GM21825 (cell line): Measurements from ENCODE around the gene PRUNE2.
"Not testable (repeated sequence)": the region's sequence is repeated elsewhere in the genome, so short reads cannot be mapped to it uniquely, and the experiment has no call there.

Experiments used
- ATAC-seq: cut with Tn5 transposase; IDR thresholded peaks from one replicate; pipeline ENCODE4 v1.9.1; 2021; ENCODE audit warnings: mild to moderate bottlenecking, moderate library complexity; ENCODE audit not compliant: unreplicated experiment

Gene PRUNE2

GRCh38 chr9:76905791-76906646 is at the start of gene PRUNE2:
TSS of gene PRUNE2 (minus strand) at chr9:76906114. CDS start at chr9:76905963, 151 bp downstream.
- no peak for ATAC-seq

GRCh38 chr9:76955406-76955805 is 49.5 kb upstream of the PRUNE2 start:
- ATAC-seq = not testable (repeated sequence)

GRCh38 chr9:76949865-76950264 is 44.0 kb upstream of the PRUNE2 start:
- ATAC-seq = no peak

GRCh38 chr9:76944011-76944410 is 38.1 kb upstream of the PRUNE2 start:
- ATAC-seq = no peak

- ATAC-seq = no peak
Observed at GRCh38 chr9:76943054-76943453, 37.1 kb upstream of the PRUNE2 start.

GRCh38 chr9:76932757-76933156 is 26.8 kb upstream of the PRUNE2 start:
- no peak for ATAC-seq

- no peak for ATAC-seq
Observed at GRCh38 chr9:76932265-76932664, 26.4 kb upstream of the PRUNE2 start.

GRCh38 chr9:76927540-76928240 is 21.8 kb upstream of the PRUNE2 start:
- ATAC-seq = no peak

- ATAC-seq = no peak
Observed at GRCh38 chr9:76926846-76927245, 20.9 kb upstream of the PRUNE2 start.

- ATAC-seq = no peak
Observed at GRCh38 chr9:76926324-76926741, 20.4 kb upstream of the PRUNE2 start.

GRCh38 chr9:76921165-76921564 is 15.3 kb upstream of the PRUNE2 start:
- no peak for ATAC-seq

- ATAC-seq = no peak
Observed at GRCh38 chr9:76917299-76917698, 11.4 kb upstream of the PRUNE2 start.

GRCh38 chr9:76916231-76916630 is 10.3 kb upstream of the PRUNE2 start:
- no peak for ATAC-seq

- ATAC-seq = no peak
Observed at GRCh38 chr9:76913467-76913866, 7.6 kb upstream of the PRUNE2 start.

GRCh38 chr9:76912636-76913275 is 6.8 kb upstream of the PRUNE2 start:
- ATAC-seq = no peak

GRCh38 chr9:76911971-76912370 is 6.1 kb upstream of the PRUNE2 start:
- ATAC-seq = no peak

GRCh38 chr9:76910861-76911260 is 4.9 kb upstream of the PRUNE2 start:
- no peak for ATAC-seq

- no peak for ATAC-seq
Observed at GRCh38 chr9:76906647-76906975, 697 bp upstream of the PRUNE2 start.

- ATAC-seq = no peak
Observed at GRCh38 chr9:76904661-76905457, 1.1 kb downstream of the PRUNE2 start.

- ATAC-seq = no peak
Observed at GRCh38 chr9:76902395-76902794, 3.5 kb downstream of the PRUNE2 start.

- ATAC-seq = no peak
Observed at GRCh38 chr9:76901801-76902200, 4.1 kb downstream of the PRUNE2 start.
